ENCODE results near the gene CTRB1. TPM values are rescaled to one million over a fixed set of nuclear protein-coding genes. Genes with fewer than 3 reads are reported as not detected.

CTRB1 gene
- total and polyA plus RNA-seq, 2 of the 13 experiments (the other 11 are each of a cell fraction or from before 2014, with no cell fraction given): not detected

DNA sequence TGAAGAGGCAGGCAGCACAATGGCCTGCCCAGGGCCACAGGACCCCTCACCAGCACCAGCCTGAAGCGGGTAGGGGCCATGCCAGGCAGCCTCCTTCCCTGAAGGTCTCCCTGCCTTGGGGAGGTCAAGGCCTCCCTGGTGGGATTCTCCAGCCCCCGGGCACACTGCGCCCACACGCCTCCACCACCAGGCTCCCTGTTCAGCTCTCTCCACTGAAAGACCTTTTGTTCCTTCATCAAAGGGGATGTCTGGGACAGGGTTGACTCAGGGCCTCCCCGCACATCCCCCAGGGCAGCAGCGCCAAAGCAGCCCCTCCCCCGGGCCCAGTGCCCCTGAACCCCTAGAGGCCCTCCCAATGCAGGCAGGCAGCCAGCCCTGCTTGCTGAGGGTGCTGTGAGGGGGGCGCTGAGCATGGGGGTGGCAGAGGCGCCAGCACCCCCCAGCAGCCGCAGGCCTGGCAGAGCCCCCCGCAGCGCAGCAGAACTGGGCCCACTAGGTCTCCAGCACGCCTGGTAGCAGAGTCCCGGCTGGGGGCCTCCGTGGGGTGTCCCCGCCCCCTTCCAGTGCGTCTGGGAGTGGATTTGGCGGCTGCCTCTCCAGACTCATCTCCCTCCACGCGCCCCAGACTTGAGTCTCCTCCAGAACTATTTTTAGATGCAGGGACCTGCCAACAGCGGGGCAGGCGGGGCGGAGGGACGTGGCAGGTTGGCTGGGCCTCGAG, 19.5 kb downstream of the CTRB1 start (continued):
- TF ChIP-seq, protein P1, sequence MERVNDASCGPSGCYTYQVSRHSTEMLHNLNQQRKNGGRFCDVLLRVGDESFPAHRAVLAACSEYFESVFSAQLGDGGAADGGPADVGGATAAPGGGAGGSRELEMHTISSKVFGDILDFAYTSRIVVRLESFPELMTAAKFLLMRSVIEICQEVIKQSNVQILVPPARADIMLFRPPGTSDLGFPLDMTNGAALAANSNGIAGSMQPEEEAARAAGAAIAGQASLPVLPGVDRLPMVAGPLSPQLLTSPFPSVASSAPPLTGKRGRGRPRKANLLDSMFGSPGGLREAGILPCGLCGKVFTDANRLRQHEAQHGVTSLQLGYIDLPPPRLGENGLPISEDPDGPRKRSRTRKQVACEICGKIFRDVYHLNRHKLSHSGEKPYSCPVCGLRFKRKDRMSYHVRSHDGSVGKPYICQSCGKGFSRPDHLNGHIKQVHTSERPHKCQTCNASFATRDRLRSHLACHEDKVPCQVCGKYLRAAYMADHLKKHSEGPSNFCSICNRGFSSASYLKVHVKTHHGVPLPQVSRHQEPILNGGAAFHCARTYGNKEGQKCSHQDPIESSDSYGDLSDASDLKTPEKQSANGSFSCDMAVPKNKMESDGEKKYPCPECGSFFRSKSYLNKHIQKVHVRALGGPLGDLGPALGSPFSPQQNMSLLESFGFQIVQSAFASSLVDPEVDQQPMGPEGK (CRISPR knock-in tag; IDR thresholded peaks at IDR 0.05): peak; percentile 96
- TF ChIP-seq EHMT2 (IDR thresholded peaks at IDR 0.05; ENCODE audit: borderline replicate concordance, low read depth, low read length) (no peak), ZNF331 (CRISPR knock-in tag; IDR thresholded peaks at IDR 0.05) (peak; percentile 55), HNF4A (CRISPR knock-in tag; IDR thresholded peaks at IDR 0.05) (peak; percentile 33), MED8 (CRISPR knock-in tag; IDR thresholded peaks at IDR 0.05; ENCODE audit: insufficient replicate concordance) (peak; percentile 58), PPARG (CRISPR knock-in tag; conservative IDR thresholded peaks at IDR 0.05) (0 out of 2 replicates have a peak, but pooled peaks have one; percentile 33), HDAC1 (CRISPR knock-in tag; IDR thresholded peaks at IDR 0.05) (peak; percentile 55), HIVEP1 (CRISPR knock-in tag; IDR thresholded peaks at IDR 0.05) (peak; percentile 73), SOX5 (CRISPR knock-in tag; IDR thresholded peaks at IDR 0.05; ENCODE audit: borderline replicate concordance) (peak; percentile 58; the same call in 1 of the 2 replicates), IKZF5 (CRISPR knock-in tag; IDR thresholded peaks at IDR 0.05) (0 out of 2 replicates have a peak, but pooled peaks have one; percentile 30), POGK (CRISPR knock-in tag; conservative IDR thresholded peaks at IDR 0.05) (0 out of 2 replicates have a peak, but pooled peaks have one; percentile 24), ZNF256 (CRISPR knock-in tag; conservative IDR thresholded peaks at IDR 0.05) (no peak), NR2F2 (IDR thresholded peaks at IDR 0.05; ENCODE audit: borderline replicate concordance, low read depth) (peak; percentile 46; the same call in 1 of the 2 replicates), SIX4 (CRISPR knock-in tag; IDR thresholded peaks at IDR 0.05) (peak; percentile 67; the same call in 1 of the 2 replicates), TEAD3 (CRISPR knock-in tag; optimal IDR thresholded peaks at IDR 0.05; ENCODE audit: borderline replicate concordance) (peak; percentile 14), HNRNPL (IDR thresholded peaks at IDR 0.05; ENCODE audit: low read depth, low read length) (peak; percentile 99), ARID5B (CRISPR knock-in tag; IDR thresholded peaks at IDR 0.05) (peak; percentile 69)
